Measurements from ENCODE around the gene WDR93.

- TF ChIP-seq CTCF (conservative IDR thresholded peaks at IDR 0.05; ENCODE audit: low read depth, low read length) (no peak), EZH2 (IDR thresholded peaks at IDR 0.05; ENCODE audit: borderline replicate concordance, low read depth, low read length, poor library complexity, severe bottlenecking) (no peak)
Measured at GRCh38 chr15:89662893-89663626, 27.6 kb upstream of the WDR93 start.
